GM18526 (cell line): ENCODE results near the gene RBM8A.
A peak's percentile ranks its signal among the peaks of the same experiment; 100 is the strongest.

Experiments
- POLR2A ChIP-seq: IDR thresholded peaks from 3 replicates; pipeline ENCODE4 v1.6.1; 2011; ENCODE audit not compliant: insufficient read length; ENCODE audit errors: extremely low read depth

RBM8A gene

GRCh38 chr1:145959957-145960467, 32.7 kb upstream of the RBM8A start:
- no peak for TF ChIP-seq POLR2A

GRCh38 chr1:145959333-145959732, 32.0 kb upstream of the RBM8A start:
- TF ChIP-seq POLR2A: no peak

- TF ChIP-seq POLR2A: no peak
Measured at GRCh38 chr1:145958734-145959133, 31.4 kb upstream of the RBM8A start.

GRCh38 chr1:145957443-145958319, 30.4 kb upstream of the RBM8A start, which contains the start of gene LIX1L:
LIX1L (minus strand) TSS chr1:145958017; CDS start chr1:145957927, 90 bp downstream.
- peak; percentile 77 for TF ChIP-seq POLR2A

GRCh38 chr1:145956781-145957442, 29.6 kb upstream of the RBM8A start:
- TF ChIP-seq POLR2A: no peak

- no peak for TF ChIP-seq POLR2A
Measured at GRCh38 chr1:145956361-145956760, 29.1 kb upstream of the RBM8A start.

GRCh38 chr1:145955436-145955835, 28.2 kb upstream of the RBM8A start:
- TF ChIP-seq POLR2A: no peak

GRCh38 chr1:145953861-145954260, 26.6 kb upstream of the RBM8A start:
- TF ChIP-seq POLR2A: no peak

GRCh38 chr1:145952903-145953302, 25.6 kb upstream of the RBM8A start:
- no peak for TF ChIP-seq POLR2A

GRCh38 chr1:145951526-145951925, 24.2 kb upstream of the RBM8A start:
- TF ChIP-seq POLR2A: no peak

GRCh38 chr1:145949219-145949618, 21.9 kb upstream of the RBM8A start:
- TF ChIP-seq POLR2A: no peak

- TF ChIP-seq POLR2A: no peak
Measured at GRCh38 chr1:145947551-145947950, 20.3 kb upstream of the RBM8A start.

GRCh38 chr1:145946477-145946986, 19.2 kb upstream of the RBM8A start:
- TF ChIP-seq POLR2A: no peak

GRCh38 chr1:145944532-145944931, 17.2 kb upstream of the RBM8A start:
- TF ChIP-seq POLR2A: no peak

- TF ChIP-seq POLR2A: no peak
Measured at GRCh38 chr1:145942871-145943270, 15.6 kb upstream of the RBM8A start.

- TF ChIP-seq POLR2A: no peak
Measured at GRCh38 chr1:145942405-145942804, 15.1 kb upstream of the RBM8A start.
